ENCODE data around the gene ADAM19. TPM values are rescaled to one million over a fixed set of nuclear protein-coding genes. Genes with fewer than 3 reads are reported as not detected.

ADAM19 gene
- total RNA-seq, 1 experiment from 2014 or later: 3.5 TPM

DNA sequence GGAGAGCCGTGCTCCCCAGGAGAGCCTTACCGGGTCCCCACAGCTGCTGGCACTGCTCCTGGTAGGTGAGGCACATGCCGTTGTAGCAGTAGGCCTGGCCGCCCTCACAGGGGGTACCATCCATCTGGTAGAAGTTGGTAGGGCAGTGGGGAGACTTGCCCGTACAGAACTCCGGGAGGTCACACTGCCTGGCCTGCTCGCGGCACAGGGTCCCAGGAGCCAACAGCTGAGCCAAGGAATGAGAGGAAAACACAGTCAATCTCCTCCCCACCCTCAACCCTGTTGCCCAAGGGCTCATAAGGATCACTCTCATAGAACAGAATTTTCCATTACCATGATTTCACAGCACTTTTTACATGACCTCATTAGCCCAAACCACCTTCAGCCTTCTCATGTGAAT, 78.7 kb downstream of the ADAM19 start:
- in situ Hi-C loops (cut with HindIII; ENCODE audit: low pct_unique_long_range_greater_than_20kb, low sequenced_read_pairs): no loop called here
- no peak for DNase-seq (ENCODE audit: low read depth, low spot score)
- no peak for ATAC-seq
- Histone ChIP-seq H3K9me3 (ENCODE audit: control insufficient read depth, insufficient read depth, low read depth, low read length) (no peaks in the 10 kb centered on the region), H3K4me3 (ENCODE audit: low read depth in 2 of 2, low read length in 2 of 2) (no peak overlapping the region), H3K4me1 (ENCODE audit: control insufficient read depth, insufficient read depth, low read length) (no peaks in the 10 kb centered on the region), H3K36me3 (ENCODE audit: control insufficient read depth, insufficient read depth, low read length) (no peaks in the 10 kb centered on the region), H3K27me3 (ENCODE audit: control insufficient read depth, insufficient read depth, low read length) (no peaks in the 10 kb centered on the region), H3K27ac (ENCODE audit: low read length) (no peak overlapping the region)
- CTCF ChIA-PET: no interaction called here
- intact Hi-C loops (cut with micrococcal nuclease; ENCODE audit: unreplicated experiment): no loop called here
- POLR2A ChIA-PET: no interaction called here
- TF ChIP-seq CTCF (IDR thresholded peaks at IDR 0.05) (no peak), REST (IDR thresholded peaks at IDR 0.05; ENCODE audit: insufficient read depth in 1 of 2, low read depth in 2 of 2, low read length in 1 of 2) (no peak), POLR2AphosphoS5 (IDR thresholded peaks at IDR 0.05; ENCODE audit: low read depth, low read length) (no peak), SIN3A (IDR thresholded peaks at IDR 0.05; ENCODE audit: borderline replicate concordance, insufficient read depth, low read depth, low read length) (no peak), TCF7L2 (IDR thresholded peaks at IDR 0.05; ENCODE audit: low read depth, low read length) (no peak)
- no TSS peak for BruUV-seq (replicated peaks)

- ATAC-seq (no peak), DNase-seq (ENCODE audit: low read depth, low spot score) (no peak)
- no peak overlapping the region for H3K27ac ChIP-seq (ENCODE audit: low read length)
- intact Hi-C loops (cut with micrococcal nuclease; ENCODE audit: unreplicated experiment): no loop called here
- no peaks in the 10 kb centered on the region for H3K27me3 ChIP-seq (ENCODE audit: control insufficient read depth, insufficient read depth, low read length)
- no TSS peak for BruUV-seq (replicated peaks)
- ChIA-PET POLR2A (interaction anchor here (0.7 kb wide), 1 partner anchor 26 kb away, joined by 3 read pairs; no protein-coding TSS in a partner anchor), CTCF (no interaction called here)
- no peak for TF ChIP-seq TCF7L2 (IDR thresholded peaks at IDR 0.05; ENCODE audit: low read depth, low read length)
- TF ChIP-seq POLR2AphosphoS5 (IDR thresholded peaks at IDR 0.05; ENCODE audit: low read depth, low read length): no peak
- TF ChIP-seq SIN3A (IDR thresholded peaks at IDR 0.05; ENCODE audit: borderline replicate concordance, insufficient read depth, low read depth, low read length): no peak
- no peak for TF ChIP-seq REST (IDR thresholded peaks at IDR 0.05; ENCODE audit: insufficient read depth in 1 of 2, low read depth in 2 of 2, low read length in 1 of 2)
- no peak for TF ChIP-seq CTCF (IDR thresholded peaks at IDR 0.05)
- H3K9me3 ChIP-seq (ENCODE audit: control insufficient read depth, insufficient read depth, low read depth, low read length): no peaks in the 10 kb centered on the region
- H3K4me3 ChIP-seq (ENCODE audit: low read depth in 2 of 2, low read length in 2 of 2): no peak overlapping the region
- no peaks in the 10 kb centered on the region for H3K36me3 ChIP-seq (ENCODE audit: control insufficient read depth, insufficient read depth, low read length)
- in situ Hi-C loops (cut with HindIII; ENCODE audit: low pct_unique_long_range_greater_than_20kb, low sequenced_read_pairs): no loop called here
- no peaks in the 10 kb centered on the region for H3K4me1 ChIP-seq (ENCODE audit: control insufficient read depth, insufficient read depth, low read length)
Observed at GRCh38 chr5:157494178-157494832, 81.3 kb downstream of the ADAM19 start.

Measured in Panc1 (cell line).